ENCODE results near the gene TNFAIP8. TPM values are rescaled to one million over a fixed set of nuclear protein-coding genes. Genes with fewer than 3 reads are reported as not detected.

TNFAIP8 gene
- total RNA-seq, 2 donors from 2014 or later, result 29.6 to 39.5 TPM

DNA sequence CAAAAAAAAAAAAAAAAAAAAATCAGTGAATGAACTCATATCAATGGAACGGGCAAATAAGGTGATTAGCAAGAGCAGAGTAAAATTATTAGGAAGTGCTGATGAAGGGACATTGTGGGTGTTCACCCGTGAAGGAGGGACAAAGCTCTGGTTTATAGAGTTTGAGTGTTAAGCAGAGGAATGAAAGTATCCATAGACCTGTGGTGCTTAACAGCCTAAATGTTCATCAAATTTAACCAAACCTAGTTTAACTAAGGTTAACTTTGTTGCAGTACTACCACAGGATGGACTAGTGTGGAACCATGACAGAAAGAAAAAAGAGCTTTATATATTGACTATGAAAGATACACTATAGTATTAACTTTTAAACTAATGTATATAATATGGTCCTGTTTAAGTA is 44.1 kb upstream of the TNFAIP8 start:
- Mint-ChIP-seq H3K27me3 (ENCODE audit: insufficient read depth) (no peaks in the 10 kb centered on the region), H3K27ac (no peak overlapping the region), H3K4me3 (no peak overlapping the region), H3K4me1 (peaks cover 2% of the 10 kb centered on the region), H3K36me3 (ENCODE audit: low read depth) (peaks cover 25% of the 10 kb centered on the region), H3K9me3 (no peaks in the 10 kb centered on the region)
- Histone ChIP-seq H3K9ac (ENCODE audit: extremely low read depth, low read length, poor library complexity, severe bottlenecking) (no peak overlapping the region), H3K4me1 (ENCODE audit: control insufficient read depth, insufficient read depth, low read length) (peaks cover 5% of the 10 kb centered on the region), H3K27me3 (ENCODE audit: control insufficient read depth, insufficient read depth, low read length, poor library complexity, severe bottlenecking) (no peaks in the 10 kb centered on the region), H3K27ac (ENCODE audit: low read depth, low read length) (no peak overlapping the region), H3K4me3 (ENCODE audit: low read length) (no peak overlapping the region), H3K36me3 (ENCODE audit: control insufficient read depth, insufficient read depth, low read length) (peaks cover 23% of the 10 kb centered on the region), H3K9me3 (ENCODE audit: control insufficient read depth, low read length) (no peaks in the 10 kb centered on the region)
- 89% methylated on average over 2 of the region's 2 CpGs; no CpG with 5 or more reads in 1 of the 2 experiments for WGBS, 2 experiments (ENCODE audit: insufficient coverage in 1 of 2, insufficient read length in 1 of 2)
- peak; percentile 5 for DNase-seq
- TF ChIP-seq, protein P1, sequence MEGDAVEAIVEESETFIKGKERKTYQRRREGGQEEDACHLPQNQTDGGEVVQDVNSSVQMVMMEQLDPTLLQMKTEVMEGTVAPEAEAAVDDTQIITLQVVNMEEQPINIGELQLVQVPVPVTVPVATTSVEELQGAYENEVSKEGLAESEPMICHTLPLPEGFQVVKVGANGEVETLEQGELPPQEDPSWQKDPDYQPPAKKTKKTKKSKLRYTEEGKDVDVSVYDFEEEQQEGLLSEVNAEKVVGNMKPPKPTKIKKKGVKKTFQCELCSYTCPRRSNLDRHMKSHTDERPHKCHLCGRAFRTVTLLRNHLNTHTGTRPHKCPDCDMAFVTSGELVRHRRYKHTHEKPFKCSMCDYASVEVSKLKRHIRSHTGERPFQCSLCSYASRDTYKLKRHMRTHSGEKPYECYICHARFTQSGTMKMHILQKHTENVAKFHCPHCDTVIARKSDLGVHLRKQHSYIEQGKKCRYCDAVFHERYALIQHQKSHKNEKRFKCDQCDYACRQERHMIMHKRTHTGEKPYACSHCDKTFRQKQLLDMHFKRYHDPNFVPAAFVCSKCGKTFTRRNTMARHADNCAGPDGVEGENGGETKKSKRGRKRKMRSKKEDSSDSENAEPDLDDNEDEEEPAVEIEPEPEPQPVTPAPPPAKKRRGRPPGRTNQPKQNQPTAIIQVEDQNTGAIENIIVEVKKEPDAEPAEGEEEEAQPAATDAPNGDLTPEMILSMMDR (conservative IDR thresholded peaks at IDR 0.05), result no peak

DNA sequence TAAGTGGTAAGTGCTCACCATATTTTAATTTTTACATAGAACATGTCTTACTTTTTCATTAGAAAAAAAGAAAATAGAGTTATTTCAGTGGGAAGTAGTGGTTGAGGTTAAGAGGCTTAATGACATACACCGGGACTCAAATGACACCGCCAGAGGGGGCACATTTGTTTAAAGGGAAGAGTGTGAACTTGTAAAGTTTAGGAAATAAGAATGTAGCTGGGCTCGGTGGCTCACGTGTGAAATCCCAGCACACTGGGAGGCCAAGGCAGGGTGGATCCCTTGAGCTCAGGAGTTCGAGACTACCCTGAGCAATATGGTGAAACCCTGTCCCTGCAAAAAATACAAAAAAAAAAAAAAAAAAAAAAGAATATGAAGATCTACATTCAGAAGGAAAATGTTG is 43.4 kb upstream of the TNFAIP8 start:
- WGBS, 2 experiments (ENCODE audit: insufficient coverage in 1 of 2, insufficient read length in 1 of 2), result 72 to 78% methylated on average over 2 to 5 of the region's 5 CpGs
- H3K4me1 Mint-ChIP-seq, result peaks cover 2% of the 10 kb centered on the region

DNA sequence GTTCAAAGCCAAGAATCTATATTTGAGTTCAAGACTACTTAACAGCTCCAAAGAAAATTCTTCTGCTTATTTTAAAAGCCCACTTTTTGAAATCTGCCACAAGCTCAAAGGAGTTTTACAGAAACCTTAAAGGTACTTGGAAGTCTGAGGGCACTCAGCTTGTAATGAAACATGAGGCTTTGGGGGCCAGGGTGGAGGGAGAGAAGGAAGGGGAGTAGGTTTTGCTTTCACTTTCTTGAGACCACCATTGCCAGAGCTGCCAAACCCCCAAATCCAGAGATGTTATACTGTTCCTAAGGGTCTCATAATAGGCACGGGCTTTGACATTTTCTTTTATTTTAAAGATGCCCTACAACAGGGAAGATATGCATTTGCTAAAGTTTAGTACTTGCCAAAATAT is 42.6 kb upstream of the TNFAIP8 start:
- Mint-ChIP-seq H3K4me1 (peaks cover 2% of the 10 kb centered on the region), H3K9me3 (no peaks in the 10 kb centered on the region), H3K27ac (no peak overlapping the region), H3K27me3 (ENCODE audit: insufficient read depth) (no peaks in the 10 kb centered on the region), H3K36me3 (ENCODE audit: low read depth) (peaks cover 25% of the 10 kb centered on the region), H3K4me3 (no peak overlapping the region)
- WGBS, 2 experiments (ENCODE audit: insufficient coverage in 1 of 2, insufficient read length in 1 of 2), result 86 to 91% methylated on average over 1 of the region's 1 CpG
- Histone ChIP-seq H3K27ac (ENCODE audit: low read depth, low read length) (no peak overlapping the region), H3K36me3 (ENCODE audit: control insufficient read depth, insufficient read depth, low read length) (peaks cover 23% of the 10 kb centered on the region), H3K9ac (ENCODE audit: extremely low read depth, low read length, poor library complexity, severe bottlenecking) (no peak overlapping the region), H3K4me3 (ENCODE audit: low read length) (no peak overlapping the region), H3K9me3 (ENCODE audit: control insufficient read depth, low read length) (no peaks in the 10 kb centered on the region), H3K27me3 (ENCODE audit: control insufficient read depth, insufficient read depth, low read length, poor library complexity, severe bottlenecking) (no peaks in the 10 kb centered on the region), H3K4me1 (ENCODE audit: control insufficient read depth, insufficient read depth, low read length) (peaks cover 10% of the 10 kb centered on the region)
- DNase-seq, result no peak
- TF ChIP-seq, protein P1 (conservative IDR thresholded peaks at IDR 0.05), result no peak

More for the DNA sequence above, 43.4 kb upstream of the TNFAIP8 start:
- no peak overlapping the region for H3K4me3 ChIP-seq (ENCODE audit: low read length)
- no peaks in the 10 kb centered on the region for H3K27me3 Mint-ChIP-seq (ENCODE audit: insufficient read depth)
- no peak overlapping the region for H3K9ac ChIP-seq (ENCODE audit: extremely low read depth, low read length, poor library complexity, severe bottlenecking)
- peak overlapping the region; percentile 21 for H3K27ac Mint-ChIP-seq
- H3K9me3 ChIP-seq (ENCODE audit: control insufficient read depth, low read length), result no peaks in the 10 kb centered on the region
- DNase-seq, result peak; percentile 82
- no peaks in the 10 kb centered on the region for H3K9me3 Mint-ChIP-seq
- peaks cover 23% of the 10 kb centered on the region for H3K36me3 ChIP-seq (ENCODE audit: control insufficient read depth, insufficient read depth, low read length)
- H3K27me3 ChIP-seq (ENCODE audit: control insufficient read depth, insufficient read depth, low read length, poor library complexity, severe bottlenecking), result no peaks in the 10 kb centered on the region
- H3K27ac ChIP-seq (ENCODE audit: low read depth, low read length), result no peak overlapping the region
- H3K36me3 Mint-ChIP-seq (ENCODE audit: low read depth), result peaks cover 25% of the 10 kb centered on the region
- TF ChIP-seq, protein P1 (conservative IDR thresholded peaks at IDR 0.05), result peak; percentile 63
- H3K4me3 Mint-ChIP-seq, result no peak overlapping the region
- H3K4me1 ChIP-seq (ENCODE audit: control insufficient read depth, insufficient read depth, low read length), result peaks cover 10% of the 10 kb centered on the region
